Measurements from ENCODE around the gene DNAH2. TPM values are rescaled to one million over a fixed set of nuclear protein-coding genes. Genes with fewer than 3 reads are reported as not detected.

DNAH2 gene
- polyA plus RNA-seq, 1 of the 3 experiments (the other 2 are of a cell fraction), result 0.13 TPM

- TF ChIP-seq CTCF (IDR thresholded peaks at IDR 0.05) (no peak), FOXJ3 (CRISPR knock-in tag; IDR thresholded peaks at IDR 0.05) (no peak), SMC3 (IDR thresholded peaks at IDR 0.05; ENCODE audit: low read depth, low read length) (no peak)
Observed at GRCh38 chr17:7846765-7847661, 129.5 kb downstream of the DNAH2 start (continued).

GRCh38 chr17:7848131-7848579 is 130.6 kb downstream of the DNAH2 start:
- peaks cover 30% of the 10 kb centered on the region for H3K79me2 ChIP-seq (ENCODE audit: insufficient read depth)
- H3K27me3 ChIP-seq (ENCODE audit: insufficient read depth), result no peaks in the 10 kb centered on the region
- H3K4me1 ChIP-seq (ENCODE audit: control insufficient read depth in 1 of 2, insufficient read depth in 2 of 2, low read depth in 1 of 2, low read length in 1 of 2), result peaks cover 8 to 23% of the 10 kb centered on the region in 2 experiments; a peak in 2 of 4 replicates
- H3K4me3 ChIP-seq (ENCODE audit: low read depth in 2 of 2, low read length in 1 of 2), result no peak overlapping the region
- 94% methylated on average over 13 of the region's 20 CpGs for WGBS (ENCODE audit: low lambda C conversion rate)
- CTCF ChIA-PET, result interaction anchor here (3.4 to 5.7 kb wide), 2 partner anchors 14 to 23 kb away, joined by 19 to 58 read pairs; partner anchors contain the start of gene KDM6B
- no peak overlapping the region for H3K27ac ChIP-seq (ENCODE audit: low read depth in 2 of 2, low read length in 1 of 2)
- no peak overlapping the region for H3K9ac ChIP-seq
- H2AFZ ChIP-seq (ENCODE audit: low read depth), result no peak overlapping the region
- peaks cover 47% of the 10 kb centered on the region for H4K20me1 ChIP-seq (ENCODE audit: insufficient read depth)
- H3K9me3 ChIP-seq, result no peaks in the 10 kb centered on the region
- TF ChIP-seq SIN3A (IDR thresholded peaks at IDR 0.05; ENCODE audit: borderline replicate concordance, low read depth, low read length), result no peak
- no peak for TF ChIP-seq MEF2A (IDR thresholded peaks at IDR 0.05; ENCODE audit: borderline replicate concordance, low read depth)
- TF ChIP-seq CHD2 (IDR thresholded peaks at IDR 0.05; ENCODE audit: low read length, partially characterized antibody), result no peak
- TF ChIP-seq, protein P1, sequence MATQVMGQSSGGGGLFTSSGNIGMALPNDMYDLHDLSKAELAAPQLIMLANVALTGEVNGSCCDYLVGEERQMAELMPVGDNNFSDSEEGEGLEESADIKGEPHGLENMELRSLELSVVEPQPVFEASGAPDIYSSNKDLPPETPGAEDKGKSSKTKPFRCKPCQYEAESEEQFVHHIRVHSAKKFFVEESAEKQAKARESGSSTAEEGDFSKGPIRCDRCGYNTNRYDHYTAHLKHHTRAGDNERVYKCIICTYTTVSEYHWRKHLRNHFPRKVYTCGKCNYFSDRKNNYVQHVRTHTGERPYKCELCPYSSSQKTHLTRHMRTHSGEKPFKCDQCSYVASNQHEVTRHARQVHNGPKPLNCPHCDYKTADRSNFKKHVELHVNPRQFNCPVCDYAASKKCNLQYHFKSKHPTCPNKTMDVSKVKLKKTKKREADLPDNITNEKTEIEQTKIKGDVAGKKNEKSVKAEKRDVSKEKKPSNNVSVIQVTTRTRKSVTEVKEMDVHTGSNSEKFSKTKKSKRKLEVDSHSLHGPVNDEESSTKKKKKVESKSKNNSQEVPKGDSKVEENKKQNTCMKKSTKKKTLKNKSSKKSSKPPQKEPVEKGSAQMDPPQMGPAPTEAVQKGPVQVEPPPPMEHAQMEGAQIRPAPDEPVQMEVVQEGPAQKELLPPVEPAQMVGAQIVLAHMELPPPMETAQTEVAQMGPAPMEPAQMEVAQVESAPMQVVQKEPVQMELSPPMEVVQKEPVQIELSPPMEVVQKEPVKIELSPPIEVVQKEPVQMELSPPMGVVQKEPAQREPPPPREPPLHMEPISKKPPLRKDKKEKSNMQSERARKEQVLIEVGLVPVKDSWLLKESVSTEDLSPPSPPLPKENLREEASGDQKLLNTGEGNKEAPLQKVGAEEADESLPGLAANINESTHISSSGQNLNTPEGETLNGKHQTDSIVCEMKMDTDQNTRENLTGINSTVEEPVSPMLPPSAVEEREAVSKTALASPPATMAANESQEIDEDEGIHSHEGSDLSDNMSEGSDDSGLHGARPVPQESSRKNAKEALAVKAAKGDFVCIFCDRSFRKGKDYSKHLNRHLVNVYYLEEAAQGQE (IDR thresholded peaks at IDR 0.05; ENCODE audit: low read depth, low read length), result no peak
- no peak for TF ChIP-seq MAX (IDR thresholded peaks at IDR 0.05; ENCODE audit: low read depth)
- TF ChIP-seq ELF1 (IDR thresholded peaks at IDR 0.05), result no peak
- TF ChIP-seq, protein P2, sequence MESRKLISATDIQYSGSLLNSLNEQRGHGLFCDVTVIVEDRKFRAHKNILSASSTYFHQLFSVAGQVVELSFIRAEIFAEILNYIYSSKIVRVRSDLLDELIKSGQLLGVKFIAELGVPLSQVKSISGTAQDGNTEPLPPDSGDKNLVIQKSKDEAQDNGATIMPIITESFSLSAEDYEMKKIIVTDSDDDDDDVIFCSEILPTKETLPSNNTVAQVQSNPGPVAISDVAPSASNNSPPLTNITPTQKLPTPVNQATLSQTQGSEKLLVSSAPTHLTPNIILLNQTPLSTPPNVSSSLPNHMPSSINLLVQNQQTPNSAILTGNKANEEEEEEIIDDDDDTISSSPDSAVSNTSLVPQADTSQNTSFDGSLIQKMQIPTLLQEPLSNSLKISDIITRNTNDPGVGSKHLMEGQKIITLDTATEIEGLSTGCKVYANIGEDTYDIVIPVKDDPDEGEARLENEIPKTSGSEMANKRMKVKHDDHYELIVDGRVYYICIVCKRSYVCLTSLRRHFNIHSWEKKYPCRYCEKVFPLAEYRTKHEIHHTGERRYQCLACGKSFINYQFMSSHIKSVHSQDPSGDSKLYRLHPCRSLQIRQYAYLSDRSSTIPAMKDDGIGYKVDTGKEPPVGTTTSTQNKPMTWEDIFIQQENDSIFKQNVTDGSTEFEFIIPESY (IDR thresholded peaks at IDR 0.05; ENCODE audit: borderline replicate concordance, low read depth), result no peak
- DNase-seq, result no peak
- no peaks in the 10 kb centered on the region for H3K9me2 ChIP-seq
- peaks cover 27% of the 10 kb centered on the region for H3F3A ChIP-seq (replicated peaks; ENCODE audit: insufficient read depth)
- POLR2A ChIA-PET, result no interaction called here
- H3K36me3 ChIP-seq (replicated peaks in 1 of 2; ENCODE audit: control insufficient read depth in 1 of 2, insufficient read depth in 2 of 2, low read length in 1 of 2), result peaks cover 36 to 64% of the 10 kb centered on the region in 2 experiments
- no peak overlapping the region for H3K4me2 ChIP-seq

All from SK-N-SH (cell line).